Right lobe of liver (tissue), 4 donors: ENCODE measurements around the gene TNK1.

Experiments
- CTCF ChIP-seq, 4 donors: fragments of 200-600 bp in 3 of 4; fragments of 450-650 bp in 1 of 4; IDR thresholded peaks; one replicate each; pipeline versions ENCODE4 v1.5.1 to v1.8.0; 2016 to 2022; ENCODE audit warnings: antibody characterized with exemption in 4 of 4, mild to moderate bottlenecking in 2 of 4
- POLR2A ChIP-seq: fragments of 450-650 bp; IDR thresholded peaks from one replicate; pipeline ENCODE4 v1.6.1; 2017; ENCODE audit warnings: antibody characterized with exemption, mild to moderate bottlenecking
- donor health status: DM: no; HTN: no; CAD: no.
- donor health status: DM: no; HTN: no; CAD: no.
- donor health status: DM: no; HTN: yes; CAD: no.

- TF ChIP-seq CTCF (IDR thresholded peaks at IDR 0.05) = no peak
- no peak for TF ChIP-seq POLR2A
Observed at GRCh38 chr17:7389924-7390910, 9.3 kb downstream of the TNK1 start.
